DOHH2 (cell line): ENCODE measurements around the gene CTTN.

Source experiments
- H3F3A ChIP-seq: fragments of 200-600 bp; sonication (generic), shearing (Covaris generic); 2 replicates; pipeline ENCODE4 v1.6.0; 2016; ENCODE audit warnings: antibody characterized with exemption, mild to moderate bottlenecking; ENCODE audit not compliant: control insufficient read depth, insufficient read depth
- H3K27ac ChIP-seq: fragments of 200-600 bp; sonication (generic); 2 replicates; pipeline ENCODE4 v1.5.1; 2014; ENCODE audit warnings: low read depth, mild to moderate bottlenecking, low read length, moderate library complexity
- H3K27me3 ChIP-seq: fragments of 200-600 bp; sonication (generic); 2 replicates; pipeline ENCODE4 v1.6.1; 2014; ENCODE audit warnings: mild to moderate bottlenecking, low read length, mixed read lengths; ENCODE audit not compliant: control insufficient read depth
- H3K36me3 ChIP-seq: fragments of 200-600 bp; sonication (generic); 2 replicates; pipeline ENCODE4 v1.6.1; 2014; ENCODE audit warnings: mild to moderate bottlenecking, low read length, moderate library complexity, mixed read lengths; ENCODE audit not compliant: control insufficient read depth
- H3K4me1 ChIP-seq: fragments of 200-600 bp; sonication (generic); 2 replicates; pipeline ENCODE4 v1.6.1; 2014; ENCODE audit warnings: mild to moderate bottlenecking, low read length, mixed read lengths; ENCODE audit not compliant: control insufficient read depth
- H3K4me2 ChIP-seq: fragments of 200-600 bp; sonication (generic); 2 replicates; pipeline ENCODE4 v1.6.0; 2014; ENCODE audit warnings: mild to moderate bottlenecking, low read length, moderate library complexity
- H3K4me3 ChIP-seq: fragments of 200-600 bp; sonication (generic); 2 replicates; pipeline ENCODE4 v1.5.1; 2014; ENCODE audit warnings: mild to moderate bottlenecking, low read length, mixed read lengths
- H3K79me2 ChIP-seq: fragments of 200-600 bp; sonication (generic); 2 replicates; pipeline ENCODE4 v1.6.1; 2014; ENCODE audit warnings: mild to moderate bottlenecking, low read length, mixed read lengths; ENCODE audit not compliant: control insufficient read depth
- H3K9me2 ChIP-seq: fragments of 200-600 bp; sonication (generic); replicated peaks from 2 replicates; pipeline ENCODE4 v1.6.1; 2014; ENCODE audit warnings: mild to moderate bottlenecking, low read length, mixed read lengths; ENCODE audit not compliant: control insufficient read depth
- H3K9me3 ChIP-seq: fragments of 200-600 bp; sonication (generic); 2 replicates; pipeline ENCODE4 v1.6.1; 2014; ENCODE audit warnings: antibody characterized with exemption, low read length, mixed read lengths; ENCODE audit not compliant: control insufficient read depth, insufficient read depth
- H4K20me1 ChIP-seq: fragments of 200-600 bp; sonication (generic); 2 replicates; pipeline ENCODE4 v1.6.0; 2014; ENCODE audit warnings: low read depth, mild to moderate bottlenecking, antibody characterized with exemption, low read length, moderate library complexity; ENCODE audit not compliant: control insufficient read depth, insufficient read depth
- CTCF ChIP-seq: fragments of 200-600 bp; sonication (generic); IDR thresholded peaks from one replicate; pipeline ENCODE4 v1.5.1; 2014; ENCODE audit warnings: antibody characterized with exemption, mild to moderate bottlenecking, low read depth, low read length; ENCODE audit not compliant: poor library complexity, severe bottlenecking
- EZH2phosphoT487 ChIP-seq: fragments of 200-600 bp; sonication (generic); IDR thresholded peaks from 2 replicates; pipeline ENCODE4 v1.6.1; 2017; ENCODE audit warnings: borderline replicate concordance, mild to moderate bottlenecking, antibody characterized with exemption, low read length, moderate library complexity, mixed read lengths

CTTN gene

GRCh38 chr11:70473873-70474690, 75.8 kb downstream of the CTTN start:
- Histone ChIP-seq H4K20me1 (no peaks in the 10 kb centered on the region), H3K36me3 (no peaks in the 10 kb centered on the region), H3F3A (no peaks in the 10 kb centered on the region), H3K9me3 (no peaks in the 10 kb centered on the region), H3K9me2 (no peaks in the 10 kb centered on the region), H3K4me2 (no peak overlapping the region), H3K4me3 (no peak overlapping the region), H3K4me1 (peaks cover under 1% of the 10 kb centered on the region), H3K27ac (no peak overlapping the region), H3K27me3 (peaks cover 9% of the 10 kb centered on the region), H3K79me2 (no peaks in the 10 kb centered on the region)
- no peak for TF ChIP-seq CTCF
- TF ChIP-seq EZH2phosphoT487: no peak

- Histone ChIP-seq H3K27ac (no peak overlapping the region), H3K27me3 (peaks cover 7% of the 10 kb centered on the region), H3K79me2 (no peaks in the 10 kb centered on the region), H3K4me3 (no peak overlapping the region), H3K36me3 (no peaks in the 10 kb centered on the region), H3K9me2 (no peaks in the 10 kb centered on the region), H3K9me3 (no peaks in the 10 kb centered on the region), H3K4me1 (no peaks in the 10 kb centered on the region), H3K4me2 (no peak overlapping the region), H4K20me1 (no peaks in the 10 kb centered on the region), H3F3A (no peaks in the 10 kb centered on the region)
- TF ChIP-seq CTCF (no peak), EZH2phosphoT487 (no peak)
Measured at GRCh38 chr11:70474710-70475109, 76.4 kb downstream of the CTTN start.

GRCh38 chr11:70476669-70477068, 78.3 kb downstream of the CTTN start:
- Histone ChIP-seq H4K20me1 (no peaks in the 10 kb centered on the region), H3K9me2 (no peaks in the 10 kb centered on the region), H3K4me2 (no peak overlapping the region), H3F3A (no peaks in the 10 kb centered on the region), H3K4me3 (no peak overlapping the region), H3K27me3 (no peaks in the 10 kb centered on the region), H3K9me3 (no peaks in the 10 kb centered on the region), H3K27ac (no peak overlapping the region), H3K79me2 (no peaks in the 10 kb centered on the region), H3K4me1 (no peaks in the 10 kb centered on the region), H3K36me3 (no peaks in the 10 kb centered on the region)
- TF ChIP-seq CTCF (no peak), EZH2phosphoT487 (no peak)
